Stimulated activated CD4-positive, alpha-beta T cell treated with anti-CD3 and anti-CD28 coated beads, Interleukin-2, amount 100 ng/mL, for 48 hours (primary cell): Measurements from ENCODE around the gene PBLD.
A peak's percentile ranks its signal among the peaks of the same experiment; 100 is the strongest.

Experiments used
- DNase-seq, 2 donors: peaks; one replicate each; pipeline ENCODE4 v3.0.0-alpha.2; 2020

PBLD gene

DNA sequence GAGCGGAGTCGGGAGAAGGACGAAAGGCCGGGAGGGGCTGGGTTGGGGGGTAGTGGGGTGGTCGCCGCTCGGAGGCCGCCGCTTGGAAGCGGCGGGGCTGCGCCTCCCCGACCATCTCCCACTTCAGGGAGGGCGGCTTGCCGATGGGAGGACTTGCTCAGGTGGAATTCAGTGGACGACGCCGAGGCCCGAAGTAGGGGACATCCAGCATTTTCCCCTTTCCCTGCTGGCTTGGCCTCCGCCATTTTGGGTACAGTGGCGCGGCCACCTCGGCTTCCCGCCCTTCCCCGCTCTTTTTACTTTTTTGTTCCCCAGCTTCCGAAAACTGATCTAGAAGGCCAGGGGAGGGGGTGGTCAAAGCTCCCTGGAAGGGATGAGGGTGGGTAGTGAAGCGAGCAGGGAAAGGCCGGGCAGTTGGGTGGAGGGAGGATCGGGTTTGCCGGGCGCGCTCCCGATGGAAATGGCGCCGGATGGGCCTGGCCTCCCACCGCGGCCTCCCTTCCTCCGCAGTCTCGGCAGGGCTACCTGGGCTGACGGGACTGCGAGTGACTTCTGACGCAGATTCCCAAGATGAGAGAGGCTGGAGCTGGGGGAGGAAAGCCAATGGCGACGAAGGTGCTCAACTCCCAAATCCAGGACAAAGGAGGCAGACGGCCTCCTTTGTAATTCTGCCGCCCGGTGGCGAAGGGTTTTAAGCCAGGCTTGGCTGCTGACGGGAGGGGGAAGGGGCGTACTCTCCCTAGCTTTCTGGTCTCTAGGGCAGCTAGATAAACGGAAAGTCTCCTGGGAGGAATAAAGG, at the start of gene PBLD:
TSS of gene PBLD (minus strand) at position 670 of the 799 bp plus-strand sequence. CDS start 26,084 bp downstream, outside the sequence.
- DNase-seq, result peak; percentile 50 to 57

DNA sequence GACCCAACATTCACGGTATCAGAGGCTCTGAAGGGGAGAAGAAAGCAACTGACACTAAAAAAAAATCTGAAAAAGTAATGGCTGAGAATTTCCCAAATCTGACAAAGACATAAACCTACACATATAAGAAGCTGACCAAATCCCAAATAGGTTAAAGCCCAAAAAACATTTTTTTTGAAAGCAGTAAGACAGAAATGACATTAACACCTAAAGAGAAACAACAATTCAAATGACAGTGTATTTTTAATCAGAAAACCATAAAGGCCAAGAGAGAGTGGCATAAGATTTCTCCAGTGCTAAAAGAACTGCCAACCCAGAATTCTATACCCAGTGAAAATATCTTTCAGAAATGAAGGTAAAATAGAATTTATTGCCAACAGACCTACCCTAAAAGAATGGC, 38.9 kb upstream of the PBLD start:
- DNase-seq, result no peak

DNA sequence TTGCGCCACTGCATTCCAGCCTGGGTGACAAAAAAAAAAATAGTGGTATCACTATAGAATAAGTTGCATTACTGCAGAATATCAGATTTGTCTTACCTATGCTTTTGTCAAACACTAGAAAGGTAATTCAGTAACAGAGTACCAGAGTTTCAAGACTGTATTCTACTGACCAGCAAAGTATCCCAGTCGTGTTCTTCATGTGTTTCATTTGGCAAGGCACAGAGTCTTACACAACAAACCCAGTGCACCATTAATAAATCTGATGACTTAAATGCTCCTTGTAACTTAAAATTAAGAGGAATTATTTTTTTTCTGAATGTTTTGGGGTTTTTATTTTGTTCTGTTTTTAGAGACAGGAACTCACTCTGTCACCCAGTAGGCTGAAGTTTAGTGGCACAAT, 34.4 kb upstream of the PBLD start:
- DNase-seq, result no peak

DNA sequence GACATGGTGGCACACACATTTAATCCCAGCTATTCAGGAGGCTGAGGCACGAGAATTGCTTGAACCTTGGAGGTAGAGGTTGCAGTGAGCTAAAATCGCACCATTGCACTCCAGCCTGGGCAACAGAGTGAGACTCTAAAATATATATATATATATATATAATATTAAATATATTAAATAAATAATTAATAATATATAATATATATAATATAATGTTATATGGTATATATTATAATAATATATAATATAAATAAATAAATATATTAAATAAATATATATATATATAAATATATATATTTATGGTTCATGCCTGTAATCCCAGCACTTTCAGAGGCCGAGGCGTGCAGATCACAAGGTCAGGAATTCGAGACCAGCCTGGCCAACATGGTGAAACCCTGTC, 33.9 kb upstream of the PBLD start:
- DNase-seq, result no peak

DNA sequence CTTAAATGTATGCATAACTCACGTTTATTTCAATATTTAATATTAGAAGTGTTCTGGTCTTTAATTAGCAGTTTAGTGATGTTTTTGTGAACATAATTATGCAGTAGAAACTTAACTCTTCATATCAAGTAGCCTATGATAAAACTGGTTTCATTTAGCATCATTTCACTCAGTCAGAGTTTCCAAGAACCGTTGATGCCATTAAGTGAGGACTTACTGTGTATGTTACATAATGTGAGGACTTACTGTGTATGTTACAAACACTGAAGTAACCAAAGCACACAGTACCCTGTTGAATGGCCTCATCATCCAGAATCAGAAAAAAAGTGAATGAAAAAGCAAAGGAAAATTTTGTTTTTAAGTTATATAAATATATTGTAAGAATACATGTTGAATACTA, 32.9 kb upstream of the PBLD start:
- no peak for DNase-seq

DNA sequence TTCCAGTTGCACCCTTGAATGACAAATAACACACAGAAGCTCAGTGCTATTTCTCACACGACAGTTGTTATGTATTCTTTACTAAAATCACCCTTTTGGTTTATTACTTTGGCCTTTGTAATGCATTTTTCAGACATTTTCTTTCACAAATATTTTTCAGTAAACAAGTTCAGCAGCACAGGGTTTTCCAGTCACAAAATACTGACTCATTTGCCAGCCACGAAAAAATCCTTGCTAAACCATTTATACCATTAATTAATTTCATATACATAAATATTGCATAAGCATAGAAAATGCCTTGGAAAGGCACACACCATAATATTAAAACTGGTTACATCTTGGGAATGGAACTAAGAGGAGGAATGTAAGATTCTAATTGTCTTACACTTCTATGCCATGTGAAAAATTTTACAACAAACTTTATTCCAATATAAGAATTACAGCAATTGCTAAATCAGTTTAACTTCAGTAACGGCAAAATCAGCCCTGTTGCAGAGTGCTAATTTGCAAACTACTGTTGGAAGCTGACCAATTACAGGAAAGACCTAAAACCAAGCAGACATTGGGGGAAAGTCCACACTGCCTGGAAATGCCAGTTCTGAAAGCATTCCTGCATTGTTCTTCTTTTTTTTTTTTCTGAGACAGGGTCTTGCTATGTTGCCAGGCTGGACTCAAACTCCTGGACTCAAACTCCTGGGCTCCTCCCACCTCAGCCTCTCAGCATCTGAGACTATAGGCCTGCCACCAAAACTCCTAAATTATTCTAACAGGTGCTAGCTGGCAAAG, 31.6 kb upstream of the PBLD start:
- DNase-seq, result no peak

DNA sequence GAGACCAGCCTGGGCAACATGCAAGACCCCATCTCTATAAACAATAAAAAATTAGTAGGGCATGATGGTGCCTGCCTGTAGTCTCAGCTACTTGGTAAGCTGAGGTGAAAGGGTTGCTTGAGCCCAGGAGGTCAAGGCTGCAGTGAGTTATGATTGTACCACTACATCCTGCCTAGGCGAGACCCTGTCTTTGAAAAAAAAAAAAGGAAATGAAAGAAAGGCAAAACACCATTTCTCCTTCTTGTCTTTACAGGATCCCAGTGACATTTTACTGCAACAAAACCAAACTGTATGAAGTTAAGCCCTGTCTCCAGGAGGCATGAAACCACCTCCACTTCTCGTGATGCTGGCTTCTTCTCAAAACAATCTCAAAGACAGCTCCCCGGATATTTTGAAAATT, 29.9 kb upstream of the PBLD start:
- DNase-seq, result no peak

DNA sequence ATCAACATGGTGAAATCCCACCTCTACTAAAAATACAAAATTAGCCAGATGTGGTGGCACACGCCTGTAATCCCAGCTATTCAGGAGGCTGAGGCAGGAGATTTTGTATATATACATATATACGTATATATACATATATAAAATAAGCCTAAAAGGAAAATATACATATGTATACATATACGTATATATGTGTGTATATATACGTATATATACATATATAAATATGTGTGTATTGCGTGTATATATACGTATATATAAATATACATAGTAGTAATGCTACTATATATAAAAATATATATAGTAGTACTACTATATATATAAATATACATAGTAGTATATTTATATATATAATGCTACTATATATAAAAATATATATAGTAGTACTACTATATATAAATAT, 26.5 kb upstream of the PBLD start:
- no peak for DNase-seq

DNA sequence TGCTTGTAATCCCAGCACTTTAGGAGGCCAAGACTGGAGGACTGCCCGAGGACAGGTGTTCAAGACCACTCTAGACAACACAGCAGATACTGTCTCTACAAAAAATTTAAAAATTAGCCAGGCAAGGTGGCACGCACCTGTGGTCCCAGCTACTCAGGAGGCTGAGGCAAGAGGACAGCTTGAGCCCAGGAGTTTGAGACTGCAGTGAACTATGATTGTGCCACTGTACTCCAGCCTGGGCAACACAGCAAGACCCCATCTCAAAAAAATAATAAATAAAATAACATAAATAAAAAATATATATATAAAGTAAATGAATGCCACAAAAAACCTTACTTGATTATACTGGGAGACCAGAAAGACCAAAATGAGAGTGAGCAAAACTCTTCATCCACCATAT, 20.8 kb upstream of the PBLD start:
- DNase-seq, result no peak

DNA sequence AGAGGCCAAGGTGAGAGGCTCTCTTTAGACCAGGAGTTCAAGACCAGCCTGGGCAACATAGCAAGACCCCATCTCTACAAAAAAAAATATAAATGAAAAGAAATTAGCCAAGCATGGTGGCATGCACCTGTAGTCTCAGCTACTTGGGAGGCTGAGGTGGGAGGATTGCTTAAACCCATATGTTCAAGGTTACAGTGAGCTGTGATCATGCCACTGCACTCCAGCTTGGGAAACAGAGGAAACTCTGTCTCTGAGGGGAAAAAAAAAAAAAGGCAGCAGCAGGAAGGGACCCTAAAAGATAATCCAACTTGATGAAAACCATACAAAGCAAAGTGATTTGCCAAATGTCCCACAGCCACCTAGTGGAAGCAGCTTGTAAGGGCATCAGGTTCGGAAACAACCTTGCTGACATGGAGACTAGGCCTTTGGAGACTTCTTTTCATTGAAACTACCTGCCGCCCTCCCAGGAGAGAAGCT, 15.6 kb upstream of the PBLD start:
- DNase-seq, result peak; percentile 21 to 25

DNA sequence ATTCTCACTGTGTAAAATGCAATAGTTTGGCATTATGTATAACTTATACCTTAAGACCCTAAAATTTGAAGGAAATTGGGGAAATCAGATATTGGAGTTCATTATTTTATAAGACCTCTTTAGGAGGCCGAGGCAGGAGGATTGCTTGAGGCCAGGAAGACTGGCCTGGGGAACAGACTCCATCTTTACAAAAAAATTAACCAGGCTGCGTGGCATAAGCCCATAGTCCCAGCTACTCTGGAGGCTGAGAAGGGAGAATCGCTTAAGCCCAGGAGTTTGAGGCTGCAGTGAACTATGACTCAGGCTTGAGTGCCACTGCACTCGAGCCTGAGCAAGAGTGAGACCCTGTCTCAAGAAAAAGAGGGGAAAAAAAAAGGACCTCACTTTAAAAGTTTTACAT, 14.0 kb upstream of the PBLD start:
- DNase-seq, result no peak

DNA sequence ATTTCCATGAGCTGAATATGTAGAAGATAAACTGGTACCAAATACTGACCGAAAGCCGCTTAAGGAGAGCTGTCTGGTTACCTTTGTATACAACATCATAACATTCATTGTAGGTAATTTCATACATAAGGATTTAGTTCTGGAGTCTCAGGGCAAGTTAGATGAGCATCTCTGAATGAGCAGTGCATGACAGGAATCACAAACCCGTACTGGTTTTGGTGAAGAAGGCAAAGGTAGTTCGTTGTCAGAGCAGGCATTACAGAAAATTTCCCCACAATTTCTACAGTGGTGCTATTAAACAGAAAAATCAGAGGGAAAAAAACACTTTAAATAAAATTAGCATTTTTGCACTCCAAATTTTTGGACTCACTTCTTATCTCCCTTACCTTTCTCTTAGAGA, 12.9 kb upstream of the PBLD start:
- DNase-seq, result no peak

DNA sequence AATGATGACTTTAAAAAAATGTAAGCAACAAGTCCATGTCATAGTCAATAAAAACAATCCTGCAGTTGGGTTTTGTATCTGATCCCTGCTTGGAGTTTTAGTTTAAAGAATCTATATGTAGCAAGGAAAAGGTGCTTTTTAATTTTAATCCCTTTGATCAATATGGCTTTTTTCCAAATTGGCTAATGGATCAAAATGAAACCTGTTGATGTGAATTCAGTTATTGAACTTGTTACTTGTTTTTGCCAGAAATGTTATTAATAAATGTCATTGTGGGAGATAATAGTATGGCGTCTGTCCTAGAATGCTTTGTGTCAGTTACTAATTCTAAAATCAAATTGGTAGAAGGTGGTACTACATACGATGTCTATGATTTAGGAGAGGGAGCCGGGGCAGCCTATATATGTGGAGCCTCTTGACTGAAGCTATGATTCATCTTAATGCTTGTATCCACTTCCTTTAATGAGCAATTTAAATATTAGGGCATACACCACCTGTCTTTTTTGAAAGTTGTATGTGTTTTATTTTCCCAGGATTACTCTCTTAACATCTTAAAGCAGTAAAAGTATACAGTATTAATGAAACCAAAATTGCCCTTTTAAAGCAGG, 10.3 kb upstream of the PBLD start:
- DNase-seq, result no peak

DNA sequence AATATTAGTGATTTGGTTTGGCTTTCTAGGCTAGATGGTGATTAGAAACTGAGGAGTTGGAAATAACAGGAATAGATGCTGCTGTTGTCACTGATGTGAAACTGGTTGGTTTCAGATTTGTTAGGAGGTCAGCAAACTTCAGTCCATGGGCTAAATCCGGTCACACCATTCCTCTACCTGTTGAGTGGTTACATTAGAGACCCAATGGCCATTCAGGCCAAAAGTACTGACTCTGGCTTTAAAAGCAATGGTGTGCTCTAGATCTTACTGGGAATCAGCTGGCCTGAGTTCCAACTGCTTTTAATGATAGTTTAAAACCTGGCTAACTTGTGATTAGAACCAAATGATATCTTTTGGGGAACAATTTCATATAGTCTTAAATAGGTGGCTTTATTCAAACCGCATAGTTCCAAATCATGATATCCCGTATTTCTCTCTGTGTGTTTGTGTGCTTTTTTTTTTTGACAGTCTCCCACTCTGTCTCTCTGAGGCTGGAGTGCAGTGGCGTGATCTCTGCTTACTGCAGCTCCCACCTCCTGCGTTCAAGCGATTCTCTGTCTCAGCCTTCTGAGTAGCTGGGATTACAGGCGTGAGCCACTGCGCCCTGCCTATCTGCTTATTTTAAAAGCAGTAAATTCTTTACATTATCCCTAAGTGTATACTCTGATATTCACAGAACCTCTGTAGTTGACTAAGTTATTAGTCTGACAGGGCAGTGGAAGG, 7.8 kb upstream of the PBLD start:
- DNase-seq, result no peak

DNA sequence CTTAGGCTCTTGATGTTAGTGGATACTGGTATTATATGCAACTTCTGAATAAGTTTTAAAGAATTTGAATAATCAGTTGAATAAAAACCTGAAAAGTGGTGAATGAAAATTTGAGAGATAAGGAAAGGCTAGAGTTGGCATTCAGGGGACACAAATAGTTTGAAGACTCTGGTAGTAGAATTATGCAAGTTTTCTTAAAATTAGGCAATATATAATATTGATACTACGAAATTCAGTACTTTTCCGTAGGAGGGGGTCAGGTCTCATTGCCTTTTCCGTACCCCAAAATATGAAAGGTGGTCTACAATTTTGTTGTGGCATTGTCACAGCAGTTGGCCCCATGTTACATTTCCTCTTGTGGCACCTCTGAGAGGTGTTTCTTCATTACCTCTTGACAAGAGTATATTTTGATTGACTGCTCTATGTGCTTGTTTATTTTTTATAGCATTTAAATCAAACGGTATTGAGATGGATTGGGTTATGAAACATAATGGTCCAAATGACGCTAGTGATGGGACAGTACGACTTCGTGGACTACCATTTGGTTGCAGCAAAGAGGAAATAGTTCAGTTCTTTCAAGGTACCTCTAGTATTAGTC, 4.1 kb upstream of the PBLD start:
- DNase-seq, result no peak

DNA sequence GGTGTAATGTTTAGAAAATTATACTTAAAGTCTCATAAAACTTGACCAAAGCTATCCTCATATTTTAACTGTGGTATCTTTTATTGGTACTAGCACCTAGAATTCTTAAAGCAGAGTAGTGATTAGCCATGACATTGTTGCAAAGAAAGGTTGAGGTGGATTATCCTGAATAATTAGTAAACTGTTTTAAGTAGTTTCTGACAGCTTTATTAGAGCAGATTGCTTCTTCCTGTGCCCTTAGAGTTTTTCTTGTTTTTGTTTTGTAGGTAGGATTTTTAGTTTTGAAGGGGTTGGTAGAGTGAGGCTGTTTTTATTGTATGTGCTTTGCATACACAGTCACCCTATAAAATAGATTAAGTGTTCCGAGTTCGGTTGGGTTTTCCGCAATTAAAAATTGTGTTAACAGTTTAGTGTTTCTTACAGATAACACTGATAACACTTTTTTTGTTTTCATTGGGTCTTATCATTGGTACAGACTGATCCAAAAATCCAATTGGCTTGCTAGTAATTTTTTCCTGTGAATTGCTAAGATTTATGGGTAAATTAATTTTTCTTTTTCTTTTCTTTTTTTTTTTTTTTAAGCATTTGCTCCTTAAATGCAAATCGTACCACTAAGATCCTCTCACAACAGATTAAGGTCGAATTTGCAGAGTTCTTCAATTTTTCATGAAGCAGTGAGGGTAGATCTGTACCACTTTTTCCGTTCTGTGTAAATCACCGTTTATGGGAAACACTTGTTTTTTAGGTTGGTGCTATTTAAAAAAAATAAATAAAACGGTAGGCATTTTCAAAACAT, 2.1 kb upstream of the PBLD start:
- no peak for DNase-seq

DNA sequence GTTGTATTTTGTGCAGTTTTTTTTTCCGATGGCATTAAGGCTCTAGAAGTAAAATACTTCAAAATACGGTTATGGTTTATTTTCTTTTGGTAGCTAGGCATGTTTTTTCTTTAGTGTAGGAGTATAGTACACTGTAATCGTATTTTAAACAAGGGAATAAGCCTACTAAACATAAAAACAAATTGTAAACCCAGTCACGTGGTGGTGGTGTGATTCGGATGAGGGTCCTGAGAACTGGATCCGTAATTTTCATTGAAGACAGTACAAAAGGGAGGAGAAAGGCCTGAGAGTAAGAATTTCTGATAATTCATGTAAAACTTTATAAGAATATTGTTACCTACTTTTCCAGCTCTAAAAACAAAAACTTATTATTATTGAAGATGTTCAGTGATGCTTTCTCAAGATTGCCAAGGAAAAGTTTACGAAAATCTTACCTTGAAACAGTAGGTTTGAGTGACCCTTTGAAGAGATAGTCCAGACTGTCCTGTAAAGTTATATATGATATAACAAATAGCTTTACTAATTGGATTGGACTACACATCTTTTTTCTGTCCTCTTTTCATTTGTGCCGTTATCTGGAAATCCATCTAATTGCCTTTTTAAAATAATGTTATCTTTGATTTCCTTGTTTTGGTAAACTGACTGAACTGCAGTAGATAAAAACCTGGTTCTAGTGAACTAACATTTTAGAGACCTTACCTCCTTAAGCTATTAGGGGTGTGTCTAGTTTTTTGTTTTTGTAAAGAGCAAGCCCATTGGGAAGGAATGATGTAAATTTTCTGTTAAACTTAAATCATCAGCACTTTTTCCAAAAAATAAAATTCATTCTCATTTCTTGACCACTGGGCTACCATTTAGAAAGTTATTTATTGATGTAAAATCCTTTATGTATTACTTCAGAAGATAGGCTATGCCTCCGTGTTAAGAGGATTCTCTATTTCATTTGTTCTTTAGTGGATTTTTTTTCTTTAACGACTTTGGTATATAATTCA, 1.0 kb upstream of the PBLD start:
- DNase-seq, result no peak

DNA sequence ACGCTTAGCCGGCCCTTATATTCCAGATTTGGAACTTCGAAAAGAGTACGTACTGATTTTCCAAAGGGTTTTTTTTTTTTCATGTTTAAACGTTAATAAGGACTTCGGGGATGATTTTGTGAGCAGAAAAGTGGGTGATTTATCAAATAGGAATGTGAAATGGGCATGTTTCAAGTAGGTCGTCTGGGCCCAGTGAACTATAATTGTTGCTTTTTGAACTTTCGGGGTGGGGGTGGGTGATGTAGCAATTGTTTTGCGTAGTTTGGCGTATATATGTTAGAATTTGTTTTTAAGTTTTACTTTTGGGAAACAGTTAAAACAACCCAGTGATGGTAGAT, 299 bp upstream of the PBLD start:
- no peak for DNase-seq

DNA sequence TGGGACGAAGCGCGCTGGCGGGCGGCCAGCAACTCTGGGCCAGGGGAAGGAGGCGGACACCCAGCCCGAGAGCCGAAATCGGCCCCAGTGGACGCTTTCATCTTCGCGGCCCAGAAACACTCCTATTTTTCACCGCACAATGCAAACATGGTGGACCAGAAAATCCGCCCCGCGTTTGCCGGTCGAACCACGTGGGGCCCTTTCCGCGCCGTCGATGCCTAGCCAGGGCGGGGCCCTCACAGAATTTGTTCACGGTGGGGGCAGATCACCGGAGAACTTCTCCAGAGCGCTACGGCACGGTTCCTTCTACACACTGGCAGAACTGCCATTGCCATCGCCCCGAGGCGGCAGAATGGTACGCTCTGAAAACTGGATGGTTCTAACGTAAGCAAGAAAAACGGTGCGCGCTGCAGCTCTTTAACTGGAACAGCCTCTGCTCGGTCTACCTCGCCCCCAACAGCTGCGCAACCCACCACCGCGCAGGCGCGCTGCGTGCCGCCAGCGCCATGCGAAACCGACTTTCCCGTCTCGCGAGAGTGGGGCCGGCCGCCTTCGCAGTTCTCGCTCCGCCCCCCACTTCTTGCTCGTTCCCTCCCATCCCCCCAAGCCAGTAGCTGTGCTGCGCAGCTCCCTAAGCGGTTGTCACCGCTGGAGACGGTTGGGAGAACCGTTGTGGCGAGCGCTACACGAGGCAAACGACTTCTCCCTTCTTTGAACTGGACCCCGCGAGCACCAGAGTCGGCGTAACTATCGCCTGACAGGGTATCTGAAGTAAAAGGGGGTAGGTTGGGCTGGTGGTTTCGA, 1.1 kb downstream of the PBLD start, which contains the start of gene HNRNPH3:
TSS of gene HNRNPH3 (plus strand) at position 610 of the 804 bp plus-strand sequence. CDS start 5,158 bp downstream, outside the sequence.
- DNase-seq, result peak; percentile 98
